ENCODE data around the gene PDE6C.

The PDE6C gene

GRCh38 chr10:93612311-93612710, at the start of gene PDE6C:
TSS of gene PDE6C (plus strand) at chr10:93612537. CDS start at chr10:93612726, 189 bp downstream.
- TF ChIP-seq POLR2AphosphoS5 (IDR thresholded peaks at IDR 0.05; ENCODE audit: borderline replicate concordance, low read depth, low read length) (no peak), FOXP2 (optimal IDR thresholded peaks at IDR 0.05; ENCODE audit: control extremely low read depth, extremely low read length, insufficient read depth) (no peak), EZH2 (IDR thresholded peaks at IDR 0.05) (no peak)
- DNase-seq (ENCODE audit: low read depth, low spot score): no peak
- Histone ChIP-seq H3K27ac (no peak within 1 kb of the TSS), H3K9ac (ENCODE audit: insufficient read length) (no peak within 1 kb of the TSS), H3K9me3 (ENCODE audit: low read depth, low read length) (no peaks in the 10 kb centered on the region), H3K4me3 (no peak within 1 kb of the TSS), H3K36me3 (ENCODE audit: insufficient read depth, low read length) (no peaks in the 10 kb centered on the region)

GRCh38 chr10:93565446-93565845, 46.9 kb upstream of the PDE6C start:
- no peak overlapping the region for H3K27ac ChIP-seq
- no peak for DNase-seq (ENCODE audit: low read depth, low spot score)

DNA sequence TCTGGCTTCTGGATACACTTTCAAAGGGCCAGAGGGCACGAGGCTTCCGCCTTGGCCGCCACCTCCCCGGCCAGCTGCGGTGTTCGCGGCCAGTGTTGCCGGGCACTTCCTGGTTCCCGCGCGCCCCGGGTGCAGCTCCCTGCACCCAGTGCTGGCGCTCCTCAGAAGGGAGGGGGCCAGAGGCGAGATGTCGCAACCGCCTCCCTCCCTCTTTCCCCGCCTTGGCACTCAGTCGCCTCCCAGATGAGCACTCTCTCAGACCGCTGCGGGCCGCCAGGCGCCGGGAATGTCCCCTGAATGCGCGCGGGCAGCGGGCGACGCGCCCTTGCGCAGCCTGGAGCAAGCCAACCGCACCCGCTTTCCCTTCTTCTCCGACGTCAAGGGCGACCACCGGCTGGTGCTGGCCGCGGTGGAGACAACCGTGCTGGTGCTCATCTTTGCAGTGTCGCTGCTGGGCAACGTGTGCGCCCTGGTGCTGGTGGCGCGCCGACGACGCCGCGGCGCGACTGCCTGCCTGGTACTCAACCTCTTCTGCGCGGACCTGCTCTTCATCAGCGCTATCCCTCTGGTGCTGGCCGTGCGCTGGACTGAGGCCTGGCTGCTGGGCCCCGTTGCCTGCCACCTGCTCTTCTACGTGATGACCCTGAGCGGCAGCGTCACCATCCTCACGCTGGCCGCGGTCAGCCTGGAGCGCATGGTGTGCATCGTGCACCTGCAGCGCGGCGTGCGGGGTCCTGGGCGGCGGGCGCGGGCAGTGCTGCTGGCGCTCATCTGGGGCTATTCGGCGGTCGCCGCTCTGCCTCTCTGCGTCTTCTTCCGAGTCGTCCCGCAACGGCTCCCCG, 45.7 kb upstream of the PDE6C start, which contains the start of gene FFAR4:
TSS of gene FFAR4 (plus strand) at position 231 of the 842 bp plus-strand sequence. CDS start at position 287, 56 bp downstream.
- no peak within 1 kb of the TSS for H3K27ac ChIP-seq
- TF ChIP-seq POLR2AphosphoS5 (IDR thresholded peaks at IDR 0.05; ENCODE audit: borderline replicate concordance, low read depth, low read length): no peak
- no peak for TF ChIP-seq FOXP2 (optimal IDR thresholded peaks at IDR 0.05; ENCODE audit: control extremely low read depth, extremely low read length, insufficient read depth)
- no peak for TF ChIP-seq EZH2 (IDR thresholded peaks at IDR 0.05)
- DNase-seq (ENCODE audit: low read depth, low spot score): no peak
- H3K4me3 ChIP-seq: no peak within 1 kb of the TSS
- H3K36me3 ChIP-seq (ENCODE audit: insufficient read depth, low read length): no peaks in the 10 kb centered on the region
- no peaks in the 10 kb centered on the region for H3K9me3 ChIP-seq (ENCODE audit: low read depth, low read length)
- no peak within 1 kb of the TSS for H3K9ac ChIP-seq (ENCODE audit: insufficient read length)

More at GRCh38 chr10:93565446-93565845, 46.9 kb upstream of the PDE6C start:
- no peaks in the 10 kb centered on the region for H3K9me3 ChIP-seq (ENCODE audit: low read depth, low read length)
- TF ChIP-seq FOXP2 (optimal IDR thresholded peaks at IDR 0.05; ENCODE audit: control extremely low read depth, extremely low read length, insufficient read depth) (no peak), EZH2 (IDR thresholded peaks at IDR 0.05) (no peak), POLR2AphosphoS5 (IDR thresholded peaks at IDR 0.05; ENCODE audit: borderline replicate concordance, low read depth, low read length) (no peak)
- H3K9ac ChIP-seq (ENCODE audit: insufficient read length): no peak overlapping the region
- no peaks in the 10 kb centered on the region for H3K36me3 ChIP-seq (ENCODE audit: insufficient read depth, low read length)
- H3K4me3 ChIP-seq: no peak overlapping the region

- no peaks in the 10 kb centered on the region for H3K36me3 ChIP-seq (ENCODE audit: insufficient read depth, low read length)
- no peak for DNase-seq (ENCODE audit: low read depth, low spot score)
- no peaks in the 10 kb centered on the region for H3K9me3 ChIP-seq (ENCODE audit: low read depth, low read length)
- H3K4me3 ChIP-seq: no peak overlapping the region
- H3K9ac ChIP-seq (ENCODE audit: insufficient read length): no peak overlapping the region
- no peak for TF ChIP-seq EZH2 (IDR thresholded peaks at IDR 0.05)
- no peak overlapping the region for H3K27ac ChIP-seq
Measured at GRCh38 chr10:93567277-93568104, 44.8 kb upstream of the PDE6C start.

- no peaks in the 10 kb centered on the region for H3K36me3 ChIP-seq (ENCODE audit: insufficient read depth, low read length)
- H3K4me3 ChIP-seq: no peak overlapping the region
- no peak overlapping the region for H3K9ac ChIP-seq (ENCODE audit: insufficient read length)
- H3K27ac ChIP-seq: no peak overlapping the region
- TF ChIP-seq POLR2AphosphoS5 (IDR thresholded peaks at IDR 0.05; ENCODE audit: borderline replicate concordance, low read depth, low read length) (no peak), FOXP2 (optimal IDR thresholded peaks at IDR 0.05; ENCODE audit: control extremely low read depth, extremely low read length, insufficient read depth) (no peak), EZH2 (IDR thresholded peaks at IDR 0.05) (no peak)
- H3K9me3 ChIP-seq (ENCODE audit: low read depth, low read length): no peaks in the 10 kb centered on the region
- no peak for DNase-seq (ENCODE audit: low read depth, low spot score)
Measured at GRCh38 chr10:93568105-93568390, 44.3 kb upstream of the PDE6C start.

- H3K9ac ChIP-seq (ENCODE audit: insufficient read length): no peak overlapping the region
- TF ChIP-seq FOXP2 (optimal IDR thresholded peaks at IDR 0.05; ENCODE audit: control extremely low read depth, extremely low read length, insufficient read depth) (no peak), EZH2 (IDR thresholded peaks at IDR 0.05) (no peak), POLR2AphosphoS5 (IDR thresholded peaks at IDR 0.05; ENCODE audit: borderline replicate concordance, low read depth, low read length) (no peak)
- DNase-seq (ENCODE audit: low read depth, low spot score): no peak
- H3K36me3 ChIP-seq (ENCODE audit: insufficient read depth, low read length): no peaks in the 10 kb centered on the region
- H3K4me3 ChIP-seq: no peak overlapping the region
- H3K9me3 ChIP-seq (ENCODE audit: low read depth, low read length): no peaks in the 10 kb centered on the region
- H3K27ac ChIP-seq: no peak overlapping the region
Measured at GRCh38 chr10:93570383-93570782, 42.0 kb upstream of the PDE6C start.

- Histone ChIP-seq H3K27ac (no peak overlapping the region), H3K9me3 (ENCODE audit: low read depth, low read length) (no peaks in the 10 kb centered on the region), H3K9ac (ENCODE audit: insufficient read length) (no peak overlapping the region), H3K4me3 (no peak overlapping the region), H3K36me3 (ENCODE audit: insufficient read depth, low read length) (no peaks in the 10 kb centered on the region)
- DNase-seq (ENCODE audit: low read depth, low spot score): no peak
- no peak for TF ChIP-seq EZH2 (IDR thresholded peaks at IDR 0.05)
- TF ChIP-seq FOXP2 (optimal IDR thresholded peaks at IDR 0.05; ENCODE audit: control extremely low read depth, extremely low read length, insufficient read depth): no peak
- TF ChIP-seq POLR2AphosphoS5 (IDR thresholded peaks at IDR 0.05; ENCODE audit: borderline replicate concordance, low read depth, low read length): no peak
Measured at GRCh38 chr10:93572606-93573005, 39.7 kb upstream of the PDE6C start.

DNA sequence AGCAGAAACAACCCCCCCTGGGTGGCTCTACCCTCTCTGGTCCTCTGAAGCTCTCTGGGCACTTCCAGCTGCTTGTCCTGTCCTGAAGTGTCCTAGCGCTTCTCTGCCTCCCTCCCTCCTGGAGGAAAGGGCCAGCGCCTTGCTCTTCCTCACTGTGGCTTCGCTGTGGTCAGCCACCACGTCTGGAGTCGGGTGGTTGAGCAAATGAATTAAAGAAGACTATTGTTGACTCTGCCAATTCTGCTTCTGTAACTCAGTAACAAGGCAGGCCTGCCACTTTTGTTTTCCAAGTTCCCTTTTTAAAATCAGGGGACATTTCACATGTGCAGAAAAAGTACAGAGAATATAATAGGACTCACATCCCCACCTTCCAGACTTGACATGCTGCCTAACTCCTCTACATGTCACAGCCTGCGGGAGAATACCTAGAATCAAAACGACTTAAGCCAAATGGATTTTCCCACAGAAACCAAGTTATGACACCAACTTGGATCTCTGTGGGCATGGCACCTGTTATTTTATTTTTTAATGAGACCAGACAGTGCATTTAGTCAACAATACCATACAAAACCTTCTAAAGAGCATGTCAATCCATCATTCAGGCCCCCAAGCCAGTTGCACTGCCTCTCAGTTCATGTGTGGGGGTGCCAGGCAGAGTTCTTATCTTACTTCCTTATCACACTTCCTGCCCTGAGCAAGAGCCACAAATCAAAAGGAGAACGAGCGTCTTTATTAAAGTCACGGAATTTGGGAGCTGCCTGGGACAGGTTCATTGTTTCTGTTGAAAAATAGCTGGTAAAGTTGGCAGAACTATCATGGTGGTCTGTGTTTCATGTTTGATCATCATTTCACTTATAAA, 39.1 kb upstream of the PDE6C start:
- no peak overlapping the region for H3K9ac ChIP-seq (ENCODE audit: insufficient read length)
- no peak overlapping the region for H3K27ac ChIP-seq
- H3K4me3 ChIP-seq: no peak overlapping the region
- H3K36me3 ChIP-seq (ENCODE audit: insufficient read depth, low read length): no peaks in the 10 kb centered on the region
- no peak for DNase-seq (ENCODE audit: low read depth, low spot score)
- TF ChIP-seq EZH2 (IDR thresholded peaks at IDR 0.05) (no peak), POLR2AphosphoS5 (IDR thresholded peaks at IDR 0.05; ENCODE audit: borderline replicate concordance, low read depth, low read length) (no peak), FOXP2 (optimal IDR thresholded peaks at IDR 0.05; ENCODE audit: control extremely low read depth, extremely low read length, insufficient read depth) (no peak)
- H3K9me3 ChIP-seq (ENCODE audit: low read depth, low read length): no peaks in the 10 kb centered on the region

All from SK-N-MC (cell line).